Measurements from ENCODE around the gene NCF4.

The NCF4 gene

DNA sequence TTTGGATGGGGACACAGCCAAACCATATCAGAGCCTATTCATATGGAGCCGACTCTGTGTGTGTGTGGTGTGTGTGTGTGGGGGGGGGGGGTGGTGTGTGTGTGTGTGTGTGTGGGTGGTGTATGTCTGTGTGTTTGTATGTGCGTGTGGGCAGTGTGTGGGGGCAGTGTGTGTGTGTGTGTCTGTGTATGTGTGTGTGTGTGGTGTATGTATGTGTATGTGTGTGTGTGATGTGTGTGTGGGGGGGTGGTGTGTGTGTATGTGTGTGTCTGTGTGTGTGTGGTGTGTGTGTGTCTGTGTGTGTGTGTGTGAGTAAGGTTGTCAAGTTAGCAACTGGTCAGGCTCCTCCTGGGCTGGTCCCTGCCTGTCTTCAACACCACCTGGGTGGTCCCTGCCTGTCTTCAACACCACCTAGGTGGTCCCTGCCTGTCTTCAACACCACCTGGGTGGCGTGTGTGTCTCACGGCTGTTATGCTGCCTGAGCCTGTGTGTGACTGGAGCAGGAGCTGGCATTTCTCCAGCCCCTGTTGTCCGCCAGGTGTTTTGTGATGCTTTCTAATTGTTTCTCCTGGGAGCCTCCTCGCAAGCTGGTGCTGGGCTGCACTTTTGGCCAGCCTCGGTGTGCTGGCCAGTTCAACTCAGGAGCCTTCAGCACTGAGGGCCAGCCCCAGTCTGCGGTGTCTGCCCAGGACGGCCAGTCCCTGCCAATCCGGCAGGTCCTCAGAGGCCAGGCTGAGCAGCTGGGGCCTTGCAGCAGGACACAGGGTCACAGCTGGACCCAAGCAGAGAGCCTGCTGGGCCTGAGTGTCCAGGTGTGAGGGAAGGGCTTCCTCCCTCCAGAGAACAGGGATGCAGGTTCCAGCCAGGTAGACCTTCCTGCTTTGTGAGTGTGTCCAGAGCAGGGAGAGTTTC, 22.4 kb upstream of the NCF4 start:
- no peak for DNase-seq

- DNase-seq, result no peak
Measured at GRCh38 chr22:36839356-36840073, 21.3 kb upstream of the NCF4 start.

- DNase-seq, result no peak
Measured at GRCh38 chr22:36840106-36840505, 20.7 kb upstream of the NCF4 start.

GRCh38 chr22:36846271-36846670, 14.5 kb upstream of the NCF4 start:
- no peak for DNase-seq

DNA sequence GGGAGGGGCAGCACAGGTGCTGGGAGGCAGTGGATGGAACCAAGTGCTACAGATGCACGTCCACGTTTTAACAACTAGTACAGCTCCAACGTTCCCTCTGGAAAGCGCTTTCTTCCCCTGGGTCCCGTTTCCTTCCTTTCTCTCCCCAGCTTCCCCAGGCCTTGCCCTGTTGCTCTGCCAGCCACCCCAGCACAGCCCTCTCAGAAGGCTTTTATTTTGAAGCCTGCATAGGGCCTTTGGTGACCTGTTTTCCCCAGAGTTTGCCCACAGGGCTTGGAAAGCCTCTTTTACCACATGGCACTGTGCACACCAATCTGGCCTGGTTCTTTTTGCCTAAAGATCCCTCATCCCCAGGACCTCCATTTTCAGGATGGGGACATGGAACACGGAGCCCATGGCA, 13.9 kb upstream of the NCF4 start:
- no peak for DNase-seq

- no peak for DNase-seq
Measured at GRCh38 chr22:36850056-36850455, 10.8 kb upstream of the NCF4 start.

DNA sequence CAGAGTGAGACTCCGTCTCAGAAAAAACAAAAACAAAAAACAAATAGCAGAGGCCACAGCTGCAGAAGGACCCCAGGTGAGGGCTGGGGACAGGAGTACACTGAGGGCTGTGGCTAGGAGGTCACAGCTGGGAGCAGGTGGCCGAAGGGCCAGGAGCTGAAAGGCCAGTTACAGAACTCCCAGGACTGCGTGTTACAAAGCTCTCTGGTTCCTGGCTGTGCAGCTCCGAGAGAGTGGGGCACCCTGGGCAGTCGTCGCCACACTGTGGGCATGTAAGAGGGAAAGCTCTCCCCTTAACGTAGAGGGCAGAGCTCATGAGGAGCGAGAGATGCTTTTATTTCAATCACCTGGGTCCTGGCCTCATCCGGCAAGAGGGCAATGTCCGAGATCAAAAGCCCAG, 10.1 kb upstream of the NCF4 start:
- DNase-seq, result no peak

GRCh38 chr22:36852056-36852973, 8.5 kb upstream of the NCF4 start:
- DNase-seq, result no peak

GRCh38 chr22:36853407-36854099, 7.3 kb upstream of the NCF4 start:
- peak; percentile 97 for DNase-seq

DNA sequence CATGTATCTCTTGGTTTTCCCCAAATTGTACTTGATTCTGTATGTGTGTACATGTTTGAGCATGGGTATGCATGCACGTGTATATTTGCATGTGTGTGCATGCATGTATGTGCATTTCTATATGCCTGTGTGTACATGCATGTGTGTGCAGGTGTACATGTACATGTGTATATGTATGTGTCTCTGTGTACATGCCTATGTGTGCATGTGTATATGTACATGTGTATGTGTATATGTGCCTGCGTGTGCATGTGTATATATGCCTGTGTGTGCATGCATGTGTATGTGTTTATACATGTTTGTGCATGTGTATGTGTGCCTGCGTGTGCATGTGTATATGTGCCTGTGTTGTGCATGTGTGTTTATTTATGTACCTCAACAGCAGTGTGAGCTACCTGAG, 5.3 kb upstream of the NCF4 start:
- DNase-seq, result no peak

GRCh38 chr22:36856121-36856791, 4.5 kb upstream of the NCF4 start:
- DNase-seq, result peak; percentile 100

DNA sequence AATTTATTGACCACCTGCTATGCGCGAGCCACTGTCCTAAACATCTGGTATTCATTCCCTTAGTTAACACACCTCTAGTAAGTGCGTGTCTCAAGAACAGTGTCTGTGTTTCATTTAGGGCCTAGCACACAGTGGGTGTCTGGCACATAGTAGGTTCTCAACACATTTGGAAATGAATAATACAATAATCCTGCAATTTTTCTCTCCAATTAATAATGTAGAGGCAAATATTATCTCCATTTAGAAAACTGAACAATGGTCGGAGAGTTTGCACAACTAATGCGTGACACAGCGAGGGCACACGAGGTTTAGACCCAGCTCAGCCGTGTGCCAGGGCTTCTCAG, 4.0 kb upstream of the NCF4 start:
- DNase-seq, result no peak

GRCh38 chr22:36858156-36858555, 2.6 kb upstream of the NCF4 start:
- no peak for DNase-seq

DNA sequence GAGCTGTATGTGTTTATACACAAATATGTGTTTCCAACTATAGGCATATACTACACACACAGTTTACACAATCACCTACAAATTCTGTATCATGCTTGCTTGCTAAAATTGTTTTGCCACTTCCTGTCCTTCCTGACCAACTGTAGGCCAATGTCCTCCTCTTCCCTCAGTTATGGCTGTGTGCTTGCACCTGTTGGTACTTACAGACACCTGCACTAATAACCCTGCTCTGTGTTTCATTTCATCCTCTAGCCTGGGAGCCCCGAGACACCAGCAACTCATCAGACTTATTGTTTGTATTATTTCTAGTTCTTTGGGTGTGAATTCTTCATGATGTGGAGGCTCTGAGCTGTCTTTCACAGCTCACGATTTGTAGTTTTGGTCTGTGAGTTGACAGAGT, 1.8 kb upstream of the NCF4 start:
- DNase-seq, result no peak

GRCh38 chr22:36860017-36860416, 789 bp upstream of the NCF4 start:
- no peak for DNase-seq

DNA sequence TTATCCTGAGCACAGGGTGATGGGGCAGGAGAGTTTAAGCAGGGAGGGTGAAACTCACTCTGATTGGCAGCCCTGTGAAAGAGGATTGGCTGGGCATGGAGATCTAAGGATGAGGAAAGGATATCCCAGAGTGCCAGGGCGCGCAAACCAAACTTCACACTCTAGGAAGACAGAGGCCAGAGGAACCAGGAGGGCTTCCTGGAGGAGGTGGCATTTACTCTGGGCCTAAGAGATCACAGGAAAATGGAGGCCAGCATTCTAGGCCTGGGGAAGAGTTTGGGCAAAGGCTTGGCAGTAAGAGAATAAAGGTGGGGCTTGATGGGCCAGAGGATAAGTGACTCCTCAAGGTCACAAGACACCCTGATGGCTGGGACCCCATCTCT, 377 bp upstream of the NCF4 start:
- DNase-seq, result no peak

DNA sequence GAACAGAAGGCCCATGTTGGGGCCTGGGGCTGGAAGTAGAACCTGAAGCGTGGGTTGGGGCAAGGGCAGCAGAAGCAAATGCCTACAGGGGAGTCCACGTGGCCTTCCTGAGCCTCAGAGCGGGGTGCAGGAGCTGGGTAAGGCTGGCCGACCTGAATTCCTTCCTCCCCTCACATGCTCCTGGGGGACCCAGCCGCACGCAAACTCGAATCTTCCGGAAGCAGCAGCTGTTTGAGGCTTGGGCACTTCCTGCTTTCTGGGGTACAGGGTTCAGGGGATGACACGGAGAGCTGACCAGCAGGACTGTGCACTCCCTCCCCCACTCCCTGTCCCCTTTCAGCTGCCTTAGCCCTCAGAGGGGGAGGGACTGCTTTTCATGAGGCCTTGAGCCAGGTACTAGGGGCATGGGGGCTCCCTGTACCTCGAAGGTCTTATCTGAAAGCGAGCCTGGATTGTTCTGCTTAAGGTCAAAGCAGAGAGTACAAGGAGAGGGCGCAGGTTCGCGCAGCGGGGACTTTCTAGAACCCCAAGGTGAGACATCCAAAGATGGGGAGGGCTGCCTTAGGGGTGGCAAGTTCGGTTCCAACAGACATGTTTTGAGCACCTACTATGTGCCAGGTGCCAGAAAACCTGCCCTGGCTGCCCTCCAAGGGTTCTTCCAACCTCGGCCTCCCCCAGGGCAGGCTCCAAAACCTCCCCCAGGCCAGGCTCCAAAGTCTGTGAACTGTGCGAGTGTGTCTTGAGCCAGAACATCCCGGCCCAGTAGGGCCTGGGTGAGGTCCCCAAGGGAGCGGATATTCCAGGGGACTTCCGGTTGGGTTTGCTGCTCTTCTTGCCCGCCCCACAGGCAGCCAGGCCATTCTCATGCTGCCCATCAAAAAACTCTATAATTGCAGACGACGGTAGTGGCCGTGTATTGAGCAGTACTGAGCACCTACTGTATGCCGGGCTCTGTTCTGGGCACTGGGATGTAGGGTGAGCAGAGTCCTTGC, 1.7 kb downstream of the NCF4 start:
- no peak for DNase-seq

- DNase-seq, result no peak
Measured at GRCh38 chr22:36863281-36863680, 2.5 kb downstream of the NCF4 start.

DNA sequence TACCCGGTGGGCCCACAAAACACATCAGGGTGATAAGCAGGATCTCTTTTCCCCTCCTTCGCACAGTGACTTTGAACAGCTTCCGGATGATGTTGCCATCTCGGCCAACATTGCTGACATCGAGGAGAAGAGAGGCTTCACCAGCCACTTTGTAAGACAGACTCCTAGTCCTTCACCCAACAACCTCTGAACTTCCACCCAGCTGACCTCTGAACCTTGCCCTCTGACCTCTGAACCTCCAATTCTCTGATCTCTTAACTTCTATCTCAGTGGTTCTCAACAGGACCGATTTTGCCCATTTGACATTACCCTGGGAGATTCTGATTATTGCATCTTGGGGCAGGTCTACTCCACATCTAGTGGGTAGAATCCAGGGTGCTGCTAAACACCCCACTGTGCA, 3.2 kb downstream of the NCF4 start:
- DNase-seq, result no peak

- DNase-seq, result no peak
Measured at GRCh38 chr22:36864454-36865215, 3.8 kb downstream of the NCF4 start.
